K562 (cell line): ENCODE data around the gene COQ4. TPM values are rescaled to one million over a fixed set of nuclear protein-coding genes. Genes with fewer than 3 reads are reported as not detected.

Source experiments
- ETS2 ChIP-seq: IDR thresholded peaks from 2 replicates; pipeline ENCODE4 v1.6.1; 2016; ENCODE audit warnings: borderline replicate concordance, missing genetic modification characterization, mild to moderate bottlenecking, moderate library complexity, missing compliant biosample characterization; ENCODE audit not compliant: poor library complexity, severe bottlenecking
- MYC ChIP-seq, 2 experiments: fragments of 250-450 bp in 1 of 2; sonication (Bioruptor Pico) in 1 of 2; IDR thresholded peaks; 2 replicates each; pipeline versions ENCODE4 v1.5.1 to v1.6.1; 2012 to 2021; ENCODE audit warnings: low read depth in 2 of 2, borderline replicate concordance in 1 of 2, improper control_type of control experiment in 1 of 2, low read length in 1 of 2, mild to moderate bottlenecking in 1 of 2, moderate library complexity in 1 of 2
- STAT5A ChIP-seq: IDR thresholded peaks from 2 replicates; pipeline ENCODE4 v1.6.1; 2012; ENCODE audit warnings: low read length, inconsistent platforms, borderline replicate concordance
- ZNF121 ChIP-seq: sonication (generic); formaldehyde crosslinking; conservative IDR thresholded peaks from 2 replicates; pipeline ENCODE4 v1.8.0; 2022; ENCODE audit warnings: missing genetic modification reagents
- ZNF561 ChIP-seq: fragments of 450-650 bp; formaldehyde crosslinking; conservative IDR thresholded peaks from 2 replicates; pipeline ENCODE4 v1.4.0; 2020; ENCODE audit warnings: mild to moderate bottlenecking, moderate library complexity
- polyA plus RNA-seq, 8 experiments: library from polyadenylated mRNA; depleted of rRNA in 4 of 8; stranded (reverse) in 5 of 8; unstranded in 3 of 8; fragments of >200 nt; fragmentation: Nextera tagmentation in 2 of 8; fragmentation: Illumina TruSeq in 1 of 8; extraction: Ambion mirVana in 2 of 8; extraction: Trizol in 1 of 8; gene quantifications; 2 replicates each; pipeline versions ENCODE4 v1.2.1 to v1.2.3, GENCODE V29; 2011 to 2014; ENCODE audit warnings: inconsistent platforms in 1 of 8, missing spikeins in 1 of 8
- total RNA-seq, 7 experiments: library from RNA; depleted of rRNA in 6 of 7; stranded (reverse); fragments of >200 nt in 6 of 7; fragmentation: Illumina TruSeq in 2 of 7; extraction: Trizol in 2 of 7; gene quantifications; 2 replicates each; pipeline versions ENCODE4 v1.2.1 to v1.2.3, GENCODE V29; 2011 to 2021; ENCODE audit warnings: low replicate concordance in 1 of 7
- TF ChIP-seq, protein P1 (sequence below), 2 experiments: fragments of 450-650 bp; formaldehyde crosslinking in 1 of 2; IDR thresholded peaks; 2 replicates each; pipeline versions ENCODE4 v1.4.0 to v1.6.1; 2014 to 2020; ENCODE audit warnings: mild to moderate bottlenecking in 2 of 2, borderline replicate concordance in 1 of 2, low read depth in 1 of 2
- TF ChIP-seq, protein P2 (sequence below): fragments of 250-450 bp; sonication (Bioruptor Pico); IDR thresholded peaks from 2 replicates; pipeline ENCODE4 v1.4.0; 2020
- TF ChIP-seq, protein P3 (sequence below): fragments of 450-650 bp; formaldehyde crosslinking; IDR thresholded peaks from 2 replicates; pipeline ENCODE4 v1.4.0; 2020; ENCODE audit warnings: mild to moderate bottlenecking, mixed read lengths

COQ4 gene
- total and polyA plus RNA-seq, 9 of the 15 experiments (the other 6 are each of a cell fraction or from before 2014, with no cell fraction given) = 9.1 to 135 (median 67.2) TPM

DNA sequence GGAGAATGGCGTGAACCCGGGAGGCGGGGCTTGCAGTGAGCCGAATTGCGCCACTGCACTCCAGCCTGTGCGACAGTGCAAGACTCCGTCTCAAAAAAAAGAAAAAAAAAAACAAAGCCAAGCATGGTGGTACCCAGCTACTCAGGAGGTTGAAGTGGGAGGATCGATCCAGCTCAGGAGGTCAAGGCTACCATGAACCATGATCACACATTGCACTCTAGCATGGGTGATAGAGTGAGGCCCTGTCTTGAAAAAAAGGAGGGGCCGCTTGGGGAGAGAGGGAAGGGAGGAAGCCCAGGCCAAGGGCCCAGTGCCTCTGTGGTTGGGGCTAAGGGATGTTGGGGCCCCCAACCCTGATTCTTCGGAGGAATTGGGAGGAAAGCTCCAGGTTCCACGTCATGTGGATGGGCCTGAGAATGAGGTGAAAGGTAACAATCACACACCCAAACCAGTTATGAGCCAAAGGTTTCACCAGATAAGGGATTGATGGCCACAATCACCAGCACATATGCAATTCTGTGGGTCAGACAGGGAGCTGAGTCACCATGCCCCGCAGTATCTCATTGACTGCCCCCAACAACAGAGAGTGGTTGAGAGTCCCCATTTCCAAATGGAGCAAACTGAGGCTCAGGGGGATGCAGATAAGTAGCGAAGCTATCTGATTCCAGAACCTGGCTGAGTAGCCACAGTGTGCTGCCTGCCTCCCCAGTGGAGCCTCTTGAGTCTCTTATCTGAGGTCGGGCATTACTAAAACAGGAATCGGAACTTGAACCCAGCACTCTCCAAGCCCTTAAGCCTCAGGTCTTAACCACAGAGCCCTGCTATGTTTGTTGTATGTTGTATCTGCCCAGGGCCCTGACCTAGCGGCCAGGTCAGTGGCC lies 26.1 kb upstream of the COQ4 start (continued):
- TF ChIP-seq, protein P1, sequence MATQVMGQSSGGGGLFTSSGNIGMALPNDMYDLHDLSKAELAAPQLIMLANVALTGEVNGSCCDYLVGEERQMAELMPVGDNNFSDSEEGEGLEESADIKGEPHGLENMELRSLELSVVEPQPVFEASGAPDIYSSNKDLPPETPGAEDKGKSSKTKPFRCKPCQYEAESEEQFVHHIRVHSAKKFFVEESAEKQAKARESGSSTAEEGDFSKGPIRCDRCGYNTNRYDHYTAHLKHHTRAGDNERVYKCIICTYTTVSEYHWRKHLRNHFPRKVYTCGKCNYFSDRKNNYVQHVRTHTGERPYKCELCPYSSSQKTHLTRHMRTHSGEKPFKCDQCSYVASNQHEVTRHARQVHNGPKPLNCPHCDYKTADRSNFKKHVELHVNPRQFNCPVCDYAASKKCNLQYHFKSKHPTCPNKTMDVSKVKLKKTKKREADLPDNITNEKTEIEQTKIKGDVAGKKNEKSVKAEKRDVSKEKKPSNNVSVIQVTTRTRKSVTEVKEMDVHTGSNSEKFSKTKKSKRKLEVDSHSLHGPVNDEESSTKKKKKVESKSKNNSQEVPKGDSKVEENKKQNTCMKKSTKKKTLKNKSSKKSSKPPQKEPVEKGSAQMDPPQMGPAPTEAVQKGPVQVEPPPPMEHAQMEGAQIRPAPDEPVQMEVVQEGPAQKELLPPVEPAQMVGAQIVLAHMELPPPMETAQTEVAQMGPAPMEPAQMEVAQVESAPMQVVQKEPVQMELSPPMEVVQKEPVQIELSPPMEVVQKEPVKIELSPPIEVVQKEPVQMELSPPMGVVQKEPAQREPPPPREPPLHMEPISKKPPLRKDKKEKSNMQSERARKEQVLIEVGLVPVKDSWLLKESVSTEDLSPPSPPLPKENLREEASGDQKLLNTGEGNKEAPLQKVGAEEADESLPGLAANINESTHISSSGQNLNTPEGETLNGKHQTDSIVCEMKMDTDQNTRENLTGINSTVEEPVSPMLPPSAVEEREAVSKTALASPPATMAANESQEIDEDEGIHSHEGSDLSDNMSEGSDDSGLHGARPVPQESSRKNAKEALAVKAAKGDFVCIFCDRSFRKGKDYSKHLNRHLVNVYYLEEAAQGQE (IDR thresholded peaks at IDR 0.05; ENCODE audit: borderline replicate concordance) = no peak
- TF ChIP-seq, protein P1 (CRISPR knock-in tag; IDR thresholded peaks at IDR 0.05; ENCODE audit: low read depth) = 0 out of 2 replicates have a peak, but pooled peaks have one; percentile 44
- peak; percentile 5 for TF ChIP-seq MYC (IDR thresholded peaks at IDR 0.05; ENCODE audit: low read depth, low read length)
- TF ChIP-seq MYC (CRISPR knock-in tag; IDR thresholded peaks at IDR 0.05; ENCODE audit: borderline replicate concordance, low read depth) = peak; percentile 33; the same call in 1 of the 2 replicates
- TF ChIP-seq STAT5A = peak; percentile 71
- no peak for TF ChIP-seq ZNF121 (CRISPR knock-in tag)
- TF ChIP-seq, protein P2, sequence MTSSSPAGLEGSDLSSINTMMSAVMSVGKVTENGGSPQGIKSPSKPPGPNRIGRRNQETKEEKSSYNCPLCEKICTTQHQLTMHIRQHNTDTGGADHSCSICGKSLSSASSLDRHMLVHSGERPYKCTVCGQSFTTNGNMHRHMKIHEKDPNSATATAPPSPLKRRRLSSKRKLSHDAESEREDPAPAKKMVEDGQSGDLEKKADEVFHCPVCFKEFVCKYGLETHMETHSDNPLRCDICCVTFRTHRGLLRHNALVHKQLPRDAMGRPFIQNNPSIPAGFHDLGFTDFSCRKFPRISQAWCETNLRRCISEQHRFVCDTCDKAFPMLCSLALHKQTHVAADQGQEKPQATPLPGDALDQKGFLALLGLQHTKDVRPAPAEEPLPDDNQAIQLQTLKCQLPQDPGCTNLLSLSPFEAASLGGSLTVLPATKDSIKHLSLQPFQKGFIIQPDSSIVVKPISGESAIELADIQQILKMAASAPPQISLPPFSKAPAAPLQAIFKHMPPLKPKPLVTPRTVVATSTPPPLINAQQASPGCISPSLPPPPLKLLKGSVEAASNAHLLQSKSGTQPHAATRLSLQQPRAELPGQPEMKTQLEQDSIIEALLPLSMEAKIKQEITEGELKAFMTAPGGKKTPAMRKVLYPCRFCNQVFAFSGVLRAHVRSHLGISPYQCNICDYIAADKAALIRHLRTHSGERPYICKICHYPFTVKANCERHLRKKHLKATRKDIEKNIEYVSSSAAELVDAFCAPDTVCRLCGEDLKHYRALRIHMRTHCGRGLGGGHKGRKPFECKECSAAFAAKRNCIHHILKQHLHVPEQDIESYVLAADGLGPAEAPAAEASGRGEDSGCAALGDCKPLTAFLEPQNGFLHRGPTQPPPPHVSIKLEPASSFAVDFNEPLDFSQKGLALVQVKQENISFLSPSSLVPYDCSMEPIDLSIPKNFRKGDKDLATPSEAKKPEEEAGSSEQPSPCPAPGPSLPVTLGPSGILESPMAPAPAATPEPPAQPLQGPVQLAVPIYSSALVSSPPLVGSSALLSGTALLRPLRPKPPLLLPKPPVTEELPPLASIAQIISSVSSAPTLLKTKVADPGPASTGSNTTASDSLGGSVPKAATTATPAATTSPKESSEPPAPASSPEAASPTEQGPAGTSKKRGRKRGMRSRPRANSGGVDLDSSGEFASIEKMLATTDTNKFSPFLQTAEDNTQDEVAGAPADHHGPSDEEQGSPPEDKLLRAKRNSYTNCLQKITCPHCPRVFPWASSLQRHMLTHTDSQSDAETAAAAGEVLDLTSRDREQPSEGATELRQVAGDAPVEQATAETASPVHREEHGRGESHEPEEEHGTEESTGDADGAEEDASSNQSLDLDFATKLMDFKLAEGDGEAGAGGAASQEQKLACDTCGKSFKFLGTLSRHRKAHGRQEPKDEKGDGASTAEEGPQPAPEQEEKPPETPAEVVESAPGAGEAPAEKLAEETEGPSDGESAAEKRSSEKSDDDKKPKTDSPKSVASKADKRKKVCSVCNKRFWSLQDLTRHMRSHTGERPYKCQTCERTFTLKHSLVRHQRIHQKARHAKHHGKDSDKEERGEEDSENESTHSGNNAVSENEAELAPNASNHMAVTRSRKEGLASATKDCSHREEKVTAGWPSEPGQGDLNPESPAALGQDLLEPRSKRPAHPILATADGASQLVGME (CRISPR knock-in tag) = 0 out of 2 replicates have a peak, but pooled peaks have one; percentile 60
- no peak for TF ChIP-seq ZNF561 (CRISPR knock-in tag)
- TF ChIP-seq ETS2 (tag) = no peak
- TF ChIP-seq, protein P3, sequence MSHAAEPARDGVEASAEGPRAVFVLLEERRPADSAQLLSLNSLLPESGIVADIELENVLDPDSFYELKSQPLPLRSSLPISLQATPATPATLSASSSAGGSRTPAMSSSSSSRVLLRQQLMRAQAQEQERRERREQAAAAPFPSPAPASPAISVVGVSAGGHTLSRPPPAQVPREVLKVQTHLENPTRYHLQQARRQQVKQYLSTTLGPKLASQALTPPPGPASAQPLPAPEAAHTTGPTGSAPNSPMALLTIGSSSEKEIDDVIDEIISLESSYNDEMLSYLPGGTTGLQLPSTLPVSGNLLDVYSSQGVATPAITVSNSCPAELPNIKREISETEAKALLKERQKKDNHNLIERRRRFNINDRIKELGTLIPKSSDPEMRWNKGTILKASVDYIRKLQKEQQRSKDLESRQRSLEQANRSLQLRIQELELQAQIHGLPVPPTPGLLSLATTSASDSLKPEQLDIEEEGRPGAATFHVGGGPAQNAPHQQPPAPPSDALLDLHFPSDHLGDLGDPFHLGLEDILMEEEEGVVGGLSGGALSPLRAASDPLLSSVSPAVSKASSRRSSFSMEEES = no peak
